Aorta (tissue), 5 donors: ENCODE data around the gene ST6GALNAC4. TPM values are rescaled to one million over a fixed set of nuclear protein-coding genes. Genes with fewer than 3 reads are reported as not detected.
"Not testable (repeated sequence)": the region's sequence is repeated elsewhere in the genome, so short reads cannot be mapped to it uniquely, and the experiment has no call there.

ENCODE experiments used
- ATAC-seq: fragments of 200-7000 bp; cut with Tn5 transposase; one replicate; pipeline ENCODE4 v1.9.1; 2022; ENCODE audit warnings: moderate library complexity; ENCODE audit not compliant: low FRiP score
- DNase-seq, 2 donors: peaks; one replicate each; pipeline ENCODE4 v3.0.0-alpha.2; 2020
- H3K27ac ChIP-seq, 2 donors: one replicate each; pipeline ENCODE4 v1.5.1; 2013; ENCODE audit warnings: low read length in 2 of 2, mild to moderate bottlenecking in 2 of 2, moderate library complexity in 2 of 2, control low read depth in 1 of 2, inconsistent platforms in 1 of 2, low read depth in 1 of 2
- H3K27me3 ChIP-seq, 2 donors: one replicate each; pipeline ENCODE4 v1.6.1; 2013; ENCODE audit warnings: control low read depth in 1 of 2, low read length in 1 of 2, mild to moderate bottlenecking in 1 of 2, moderate library complexity in 1 of 2; ENCODE audit not compliant: insufficient read depth in 2 of 2, control insufficient read depth in 1 of 2
- H3K36me3 ChIP-seq, 2 donors: one replicate each; pipeline ENCODE4 v1.6.1; 2013; ENCODE audit warnings: control low read depth in 1 of 2, low read length in 1 of 2, mild to moderate bottlenecking in 1 of 2; ENCODE audit not compliant: insufficient read depth in 2 of 2, control insufficient read depth in 1 of 2
- H3K4me1 ChIP-seq, 2 donors: one replicate each; pipeline ENCODE4 v1.6.1; 2013; ENCODE audit warnings: low read length in 2 of 2, control low read depth in 1 of 2, mild to moderate bottlenecking in 1 of 2, moderate library complexity in 1 of 2; ENCODE audit not compliant: insufficient read depth in 2 of 2, control insufficient read depth in 1 of 2
- H3K4me3 ChIP-seq, 2 donors: one replicate each; pipeline ENCODE4 v1.5.1; 2013; ENCODE audit warnings: low read length in 2 of 2, control low read depth in 1 of 2, mild to moderate bottlenecking in 1 of 2
- H3K9me3 ChIP-seq: one replicate; pipeline ENCODE4 v1.6.1; 2013; ENCODE audit warnings: mild to moderate bottlenecking, low read length; ENCODE audit not compliant: control insufficient read depth
- WGBS, 2 donors: extraction: QIAGEN DNeasy Blood & Tissue Kit; methylation state at CpG; one replicate each; pipeline ENCODE4 v1.1.7; 2013; 5-methylcytosine and 5-hydroxymethylcytosine counted together
- intact Hi-C, 2 donors: fragments of 100-400 bp; cut with DNase I; formaldehyde crosslinking; loops; one replicate each; pipeline versions ENCODE4 v1.14.2 to v1.15.0; 2022
- polyA plus RNA-seq, 2 donors: library from polyadenylated mRNA; stranded (reverse); fragments of 200-250 nt; gene quantifications; one replicate each; pipeline ENCODE4 v1.2.3, GENCODE V29; 2013
- total RNA-seq, 2 donors: library from RNA; stranded (reverse); fragmentation: NEBNext Ultra II Directional; extraction: Animal tissue kit (Norgen Biotek cat#: 25700); gene quantifications; one replicate each; pipeline ENCODE4 v1.2.1, GENCODE V29; 2021
- donor health status: healthy with polysubstance abuse.
- donor health status: Bipolar disorder and iron deficiency.
- donor health status: DM: no; HTN: no; CAD: no.
- donor health status: DM: no; HTN: no; CAD: no.
- donor health status: DM: yes; HTN: yes; CAD: no.

ST6GALNAC4 gene
- total and polyA plus RNA-seq, 4 donors = 17.7 to 46.5 (median 30.2) TPM

DNA sequence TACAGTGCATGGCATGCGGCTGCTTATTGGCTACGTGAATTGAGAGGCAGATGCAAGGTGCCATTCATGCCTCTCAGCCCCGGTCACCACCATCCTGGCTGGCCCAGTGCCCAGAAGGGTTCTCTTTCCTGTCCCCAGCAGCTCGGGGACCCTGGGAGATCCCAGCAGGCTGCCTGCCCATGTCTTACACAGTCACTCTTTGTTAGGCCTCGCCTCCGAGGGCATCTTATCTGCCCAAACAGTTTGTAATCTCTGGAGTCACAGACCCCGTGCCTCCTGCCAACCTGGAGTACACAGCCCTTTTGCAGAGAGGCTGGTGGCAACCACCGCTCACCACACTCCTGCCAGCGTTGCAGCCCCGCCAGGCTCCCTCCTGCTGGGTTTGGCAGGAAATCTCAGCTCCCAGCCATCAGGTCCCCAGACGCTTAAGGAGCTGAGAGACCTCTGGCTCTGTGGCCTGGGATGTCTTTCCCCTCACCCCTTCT lies 32.4 kb downstream of the ST6GALNAC4 start:
- WGBS, 2 donors = 4 to 12% methylated on average over 11 of the region's 11 CpGs
- no peaks in the 10 kb centered on the region for H3K4me1 ChIP-seq
- peaks cover 0 to 3% of the 10 kb centered on the region in 2 donors for H3K36me3 ChIP-seq
- intact Hi-C loops = no loop called here
- H3K27ac ChIP-seq = no peak overlapping the region
- DNase-seq (peak; percentile 76 to 85), ATAC-seq (peak; percentile 49)
- H3K27me3 ChIP-seq = no peaks in the 10 kb centered on the region
- H3K9me3 ChIP-seq = no peaks in the 10 kb centered on the region
- no peak overlapping the region for H3K4me3 ChIP-seq

DNA sequence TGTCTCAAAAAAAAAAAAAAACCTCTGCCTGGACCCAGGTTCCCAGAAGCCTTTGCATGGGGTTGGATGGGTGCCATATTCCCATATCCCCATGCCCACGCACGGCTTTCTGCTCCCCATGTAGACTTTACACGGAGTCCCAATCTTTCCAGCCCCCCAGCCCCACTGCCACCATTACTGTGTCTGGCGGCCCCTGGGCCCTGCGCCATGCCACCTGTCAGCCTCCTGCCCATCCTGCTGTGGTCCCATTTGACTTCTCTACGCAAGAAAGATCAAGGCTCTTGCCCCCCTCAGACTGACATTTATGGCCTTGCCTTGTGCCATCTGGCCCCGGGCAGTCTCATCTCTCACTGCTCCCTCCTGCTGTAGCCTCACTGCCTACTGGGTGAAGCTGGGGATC lies 32.9 kb downstream of the ST6GALNAC4 start:
- DNase-seq (no peak), ATAC-seq (no peak)
- intact Hi-C loops = no loop called here
- no peaks in the 10 kb centered on the region for H3K9me3 ChIP-seq
- no peak overlapping the region for H3K4me3 ChIP-seq
- no peaks in the 10 kb centered on the region for H3K27me3 ChIP-seq
- 56 to 67% methylated on average over 7 of the region's 7 CpGs for WGBS, 2 donors
- H3K4me1 ChIP-seq = no peaks in the 10 kb centered on the region
- peaks cover 0 to 3% of the 10 kb centered on the region in 2 donors for H3K36me3 ChIP-seq
- no peak overlapping the region for H3K27ac ChIP-seq

DNA sequence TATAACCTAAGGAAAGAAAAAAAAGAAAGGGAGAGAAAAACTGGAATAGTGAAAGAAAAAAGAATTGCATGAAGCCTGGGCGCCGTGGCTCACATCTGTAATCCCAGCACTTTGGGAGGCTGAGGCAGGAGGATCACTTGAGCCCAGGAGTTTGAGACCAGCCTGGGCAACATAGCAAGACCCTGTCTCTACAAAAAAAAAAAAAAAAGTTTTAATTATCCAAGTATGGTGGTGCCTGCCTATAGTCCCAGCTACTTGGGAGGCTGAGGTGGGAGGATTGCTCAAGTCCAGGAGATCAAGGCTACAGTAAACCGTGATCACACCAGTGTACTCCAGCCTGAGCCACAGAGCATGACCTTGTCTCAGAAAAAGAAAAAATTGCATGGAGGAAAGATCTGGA lies 35.1 kb downstream of the ST6GALNAC4 start:
- H3K36me3 ChIP-seq, H3K27me3 ChIP-seq, H3K4me3 ChIP-seq, H3K27ac ChIP-seq, H3K9me3 ChIP-seq, H3K4me1 ChIP-seq, ATAC-seq, DNase-seq, intact Hi-C loops: not testable (repeated sequence)
- WGBS, 2 donors = 87 to 92% methylated on average over 3 of the region's 3 CpGs

DNA sequence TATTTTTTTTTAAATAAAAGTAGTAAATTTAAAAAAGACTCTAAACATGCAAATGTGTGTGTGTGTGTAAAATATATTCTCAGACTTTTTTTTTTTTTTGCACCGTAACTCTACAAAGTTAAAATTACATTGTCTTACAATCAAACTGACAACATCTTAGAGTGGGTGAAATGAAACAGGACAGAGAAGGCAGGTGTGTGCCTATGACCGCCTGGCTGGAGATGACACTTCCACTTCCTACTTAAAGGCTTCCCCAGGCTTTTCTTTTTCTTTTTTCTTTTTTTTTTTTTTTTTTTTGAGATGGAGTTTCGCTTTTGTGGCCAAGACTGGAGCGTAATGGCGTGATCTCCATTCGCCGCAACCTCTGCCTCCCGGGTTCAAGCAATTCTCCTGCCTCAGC lies 36.7 kb downstream of the ST6GALNAC4 start:
- intact Hi-C loops = no loop called here
- Histone ChIP-seq H3K27me3 (no peaks in the 10 kb centered on the region), H3K4me3 (no peak overlapping the region), H3K9me3 (no peaks in the 10 kb centered on the region), H3K4me1 (peaks cover 0 to 2% of the 10 kb centered on the region in 2 donors), H3K36me3 (no peaks in the 10 kb centered on the region), H3K27ac (no peak overlapping the region)
- WGBS, 2 donors = 75 to 76% methylated on average over 8 of the region's 8 CpGs
- ATAC-seq (no peak), DNase-seq (no peak)

DNA sequence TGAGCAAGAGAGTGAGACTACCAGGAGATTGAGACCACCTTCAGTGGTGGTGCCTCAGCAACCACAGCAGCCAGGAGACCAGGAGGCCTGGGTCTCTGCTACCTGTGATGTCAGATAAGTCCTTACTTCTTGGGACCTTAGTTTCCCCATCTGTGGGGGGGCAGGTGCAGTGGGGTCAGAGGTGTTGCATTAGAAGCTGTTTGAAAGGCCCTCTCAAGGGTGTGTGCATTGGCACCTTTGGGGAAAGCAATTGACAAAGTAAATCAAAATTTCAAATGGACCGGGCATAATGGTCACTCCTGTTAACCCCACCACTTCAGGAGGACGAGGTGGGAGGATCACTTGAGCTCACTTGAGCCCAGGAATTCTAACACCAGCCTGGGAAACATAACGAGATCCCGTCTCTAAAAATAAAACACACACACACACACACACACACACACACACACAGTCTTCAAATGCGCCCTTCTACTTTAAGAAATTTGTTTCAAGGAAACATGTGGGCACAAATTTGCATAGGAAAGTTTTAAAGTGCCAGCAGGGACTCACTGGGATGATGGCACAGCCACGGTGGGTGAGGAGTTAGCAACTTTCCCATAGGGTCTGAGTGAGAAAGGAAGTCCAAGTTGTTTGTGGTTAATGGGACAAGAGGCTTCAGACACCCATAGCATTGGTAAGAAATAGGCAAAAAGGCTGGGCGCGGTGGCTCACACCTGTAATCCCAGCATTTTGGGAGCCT lies 38.0 kb downstream of the ST6GALNAC4 start:
- DNase-seq = no peak
- no peak for ATAC-seq
- intact Hi-C loops = loop anchor here (5.0 to 10.0 kb wide), 2 partner anchors 38 to 74 kb away; partner anchors contain the start of genes FPGS (in 1 of the 2) and ST6GALNAC4 (in 1 of the 2)
- peaks cover 0 to 2% of the 10 kb centered on the region in 2 donors for H3K4me1 ChIP-seq
- H3K36me3 ChIP-seq = no peaks in the 10 kb centered on the region
- H3K27ac ChIP-seq = no peak overlapping the region
- H3K9me3 ChIP-seq = no peaks in the 10 kb centered on the region
- H3K27me3 ChIP-seq = no peaks in the 10 kb centered on the region
- 34 to 41% methylated on average over 8 of the region's 8 CpGs for WGBS, 2 donors
- no peak overlapping the region for H3K4me3 ChIP-seq

DNA sequence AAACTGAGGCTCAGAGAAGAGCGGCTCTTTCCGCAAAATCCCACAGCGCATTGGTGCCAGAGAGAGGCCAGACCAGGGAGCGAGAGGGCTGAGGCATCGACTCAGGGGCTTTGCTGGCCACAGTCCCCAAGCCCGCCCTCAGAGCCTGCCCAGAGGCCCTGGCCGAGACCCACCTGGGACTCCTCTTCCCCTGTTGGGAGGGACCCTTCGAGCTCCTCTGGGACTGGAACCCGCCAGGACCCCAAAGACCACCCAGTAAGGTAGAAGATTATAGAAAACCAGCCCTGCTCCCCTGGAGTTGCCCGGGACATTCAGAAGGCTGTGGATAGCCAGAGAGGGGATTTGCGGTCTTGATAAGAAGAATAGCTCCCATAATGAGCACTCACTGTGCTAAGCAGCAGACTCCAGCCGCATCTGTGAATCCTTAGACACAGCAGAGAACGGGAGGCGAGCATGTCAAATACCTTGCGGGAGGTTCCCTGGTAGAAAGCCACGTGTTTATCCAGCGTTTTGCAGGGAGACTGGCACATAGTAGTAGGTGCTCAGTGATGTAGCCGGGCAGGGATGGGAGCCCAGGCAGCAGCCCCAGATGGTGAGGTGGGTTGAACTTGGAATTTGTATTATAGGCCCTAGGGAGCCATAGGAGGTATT lies 38.7 kb downstream of the ST6GALNAC4 start:
- intact Hi-C loops = loop anchor here (5.0 to 10.0 kb wide), 2 partner anchors 39 to 73 kb away; partner anchors contain the start of genes FPGS (in 1 of the 2) and ST6GALNAC4 (in 1 of the 2)
- H3K9me3 ChIP-seq = no peaks in the 10 kb centered on the region
- H3K36me3 ChIP-seq = no peaks in the 10 kb centered on the region
- no peak for ATAC-seq
- peak overlapping the region; percentile 3 to 56 for H3K4me3 ChIP-seq
- H3K27ac ChIP-seq = peak overlapping the region in 1 of 2 donors; percentile 31
- WGBS, 2 donors = 33 to 35% methylated on average over 18 of the region's 18 CpGs
- H3K27me3 ChIP-seq = no peaks in the 10 kb centered on the region
- no peak for DNase-seq
- peaks cover 0 to 2% of the 10 kb centered on the region in 2 donors for H3K4me1 ChIP-seq

DNA sequence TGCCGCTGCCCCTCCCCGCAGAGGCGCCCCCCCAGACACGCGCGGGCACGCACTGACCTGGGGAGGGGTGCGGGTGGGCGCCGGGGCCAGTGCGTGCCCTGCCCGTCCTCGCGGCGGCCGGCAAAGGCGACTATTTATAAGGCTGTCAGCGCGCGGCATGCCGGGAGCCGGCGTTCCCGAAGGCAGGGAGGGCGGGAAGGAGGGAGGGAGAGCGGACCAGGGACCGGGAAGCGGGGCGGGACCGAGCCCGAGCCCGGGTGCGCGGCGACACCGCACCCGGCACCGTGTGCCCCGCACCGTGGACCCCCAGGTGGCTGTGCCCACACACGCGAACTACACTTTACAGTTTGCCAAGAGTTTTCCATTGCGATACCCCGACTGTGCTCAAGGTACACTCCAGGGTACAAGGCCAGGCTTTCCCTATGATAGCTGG lies 39.3 kb downstream of the ST6GALNAC4 start, which contains the start of gene AK1:
TSS of gene AK1 (minus strand) at position 110 of the 433 bp plus-strand sequence. CDS start 3,058 bp downstream, outside the sequence.
- Histone ChIP-seq H3K9me3 (no peaks in the 10 kb centered on the region), H3K4me3 (peak within 1 kb of the TSS; percentile 56 to 57), H3K36me3 (no peaks in the 10 kb centered on the region), H3K4me1 (peaks cover 0 to 2% of the 10 kb centered on the region in 2 donors), H3K27me3 (no peaks in the 10 kb centered on the region), H3K27ac (peak within 1 kb of the TSS in 1 of 2 donors; percentile 31)
- DNase-seq = peak; percentile 88 to 95
- peak; percentile 82 for ATAC-seq
- intact Hi-C loops = loop anchor here (5.0 to 10.0 kb wide), 2 partner anchors 40 to 73 kb away; partner anchors contain the start of genes FPGS (in 1 of the 2) and ST6GALNAC4 (in 1 of the 2)
- 1% methylated on average over 43 to 44 of the region's 44 CpGs for WGBS, 2 donors

DNA sequence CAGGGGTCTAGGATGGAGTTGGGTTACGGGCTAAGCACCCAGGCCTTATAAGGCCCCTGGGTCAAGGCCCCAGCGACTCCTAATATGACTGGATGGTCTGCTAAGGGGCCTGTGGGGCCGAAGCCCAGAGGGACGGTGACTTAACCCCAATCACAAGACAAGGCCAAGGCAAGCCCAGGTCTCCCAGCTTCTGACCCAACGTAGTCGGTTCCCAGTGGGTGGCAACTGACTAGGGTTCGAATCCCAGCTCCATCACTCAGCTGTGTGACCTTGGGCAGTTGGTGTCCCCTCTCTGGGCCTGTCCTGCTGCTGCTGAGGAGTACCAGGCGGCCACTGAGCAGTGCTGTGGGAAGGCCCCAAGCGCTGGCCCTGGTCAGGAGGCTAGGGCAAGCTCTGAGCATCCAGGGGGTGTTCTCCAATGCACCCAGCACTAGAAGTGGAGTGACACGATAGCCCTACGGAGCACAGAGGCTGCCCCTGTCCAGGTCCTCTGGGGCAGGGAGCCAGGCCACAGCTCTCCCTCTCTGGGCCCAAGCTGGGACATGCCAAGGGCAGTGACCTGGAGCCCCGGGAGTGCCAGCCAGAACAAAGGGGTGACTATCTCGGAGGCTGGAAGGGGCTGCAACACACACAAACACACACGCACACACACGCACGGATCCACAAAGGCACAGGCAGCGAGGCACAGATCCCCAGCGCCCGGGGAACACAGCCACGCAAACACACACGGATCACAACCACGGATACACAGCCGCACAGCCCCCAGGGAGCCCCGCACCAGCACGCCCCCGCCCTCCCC lies 39.9 kb downstream of the ST6GALNAC4 start:
- ATAC-seq (peak; percentile 8), DNase-seq (peak in 1 of 2 donors; percentile 81)
- H3K9me3 ChIP-seq = no peaks in the 10 kb centered on the region
- peaks cover 0 to 2% of the 10 kb centered on the region in 2 donors for H3K4me1 ChIP-seq
- H3K27me3 ChIP-seq = no peaks in the 10 kb centered on the region
- H3K4me3 ChIP-seq = peak overlapping the region; percentile 56 to 57
- WGBS, 2 donors = 26% methylated on average over 26 of the region's 26 CpGs
- H3K36me3 ChIP-seq = no peaks in the 10 kb centered on the region
- peak overlapping the region in 1 of 2 donors; percentile 8 for H3K27ac ChIP-seq
- intact Hi-C loops = loop anchor here (5.0 to 10.0 kb wide), 2 partner anchors 40 to 72 kb away; partner anchors contain the start of genes FPGS (in 1 of the 2) and ST6GALNAC4 (in 1 of the 2)
